Type B pancreatic cell (in vitro differentiated cells): ENCODE results near the gene SPP2. TPM values are rescaled to one million over a fixed set of nuclear protein-coding genes. Genes with fewer than 3 reads are reported as not detected.

Source experiments
- DNase-seq: peaks from one replicate; pipeline ENCODE4 v3.0.0; 2021; ENCODE audit warnings: mixed read lengths; ENCODE audit not compliant: unreplicated experiment; ENCODE audit errors: extremely low spot score
- H3K27ac Mint-ChIP-seq: 2 replicates; pipeline ENCODE4 v1.8.0; 2021; ENCODE audit warnings: mild to moderate bottlenecking, mixed read lengths
- H3K27me3 Mint-ChIP-seq: 2 replicates; pipeline ENCODE4 v1.8.0; 2021; ENCODE audit warnings: mixed read lengths
- H3K36me3 Mint-ChIP-seq: 2 replicates; pipeline ENCODE4 v1.8.0; 2021; ENCODE audit warnings: mixed read lengths
- H3K4me1 Mint-ChIP-seq: one replicate; pipeline ENCODE4 v1.8.0; 2021; ENCODE audit warnings: mixed read lengths; ENCODE audit not compliant: unreplicated experiment
- H3K4me3 Mint-ChIP-seq: 2 replicates; pipeline ENCODE4 v1.8.0; 2021; ENCODE audit warnings: mild to moderate bottlenecking, mixed read lengths
- H3K9me3 Mint-ChIP-seq: 2 replicates; pipeline ENCODE4 v1.8.0; 2021; ENCODE audit warnings: mixed read lengths
- CTCF ChIP-seq: fragments of 200-600 bp; sonication (generic); conservative IDR thresholded peaks from 2 replicates; pipeline ENCODE4 v1.5.0; 2021; ENCODE audit warnings: antibody characterized with exemption, mild to moderate bottlenecking
- total RNA-seq: library from RNA; stranded (reverse); gene quantifications from 2 replicates; pipeline ENCODE4 v1.2.1, GENCODE V29; 2021; ENCODE audit warnings: low replicate concordance

SPP2 gene
- total RNA-seq, 1 donor from 2014 or later: not detected

DNA sequence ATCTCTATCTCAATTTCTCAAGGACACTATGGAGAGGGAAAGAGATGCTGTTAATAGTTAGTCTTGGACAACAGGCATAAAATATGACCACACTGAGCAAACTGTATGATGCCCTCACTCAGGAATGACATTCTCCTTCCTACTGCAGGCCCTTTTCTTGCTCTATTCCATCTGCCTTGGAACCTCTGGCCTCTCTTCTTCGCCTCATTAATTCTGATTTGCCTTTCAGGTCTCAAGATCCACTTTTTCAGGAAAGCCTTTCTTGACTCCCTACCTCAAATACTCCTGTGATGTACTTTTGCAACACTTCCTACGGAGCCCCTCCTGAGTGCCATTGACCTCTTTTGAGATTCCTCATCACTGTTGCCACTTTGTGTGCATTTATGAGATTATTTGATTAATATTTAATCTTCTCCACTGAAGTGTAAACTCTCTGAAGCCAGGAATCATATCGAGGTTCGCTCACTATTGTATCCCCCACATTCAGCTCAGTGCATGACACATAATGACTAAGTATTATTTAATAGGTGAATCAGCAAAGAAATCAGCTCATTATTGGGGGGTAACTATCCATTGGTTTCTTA, 21.3 kb upstream of the SPP2 start:
- no peak for DNase-seq
- Mint-ChIP-seq H3K4me3 (no peak overlapping the region), H3K27me3 (peaks cover 10% of the 10 kb centered on the region), H3K27ac (no peak overlapping the region), H3K9me3 (peaks cover 12% of the 10 kb centered on the region), H3K4me1 (peaks cover 26% of the 10 kb centered on the region), H3K36me3 (peaks cover 6% of the 10 kb centered on the region)
- no peak for TF ChIP-seq CTCF

DNA sequence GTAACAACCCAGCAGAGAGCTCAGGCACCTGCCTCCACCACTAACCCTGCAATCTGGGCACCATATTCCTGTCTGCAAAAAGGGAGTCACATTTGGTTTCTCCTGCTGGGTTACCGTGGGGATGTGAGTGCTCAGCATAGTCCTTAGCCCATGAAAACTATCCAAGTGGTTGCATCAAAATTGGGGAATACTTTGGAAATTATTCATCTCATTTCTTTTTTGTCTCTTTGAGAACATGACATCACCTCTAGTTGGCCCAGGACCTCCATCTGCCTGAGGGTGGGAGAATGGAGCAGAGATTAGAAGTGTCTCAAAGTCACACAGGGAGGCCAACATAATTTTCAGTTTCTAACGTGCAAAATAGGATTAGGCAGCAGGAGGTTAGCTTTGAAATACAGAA, 19.3 kb upstream of the SPP2 start:
- H3K27ac Mint-ChIP-seq: no peak overlapping the region
- H3K36me3 Mint-ChIP-seq: peaks cover 6% of the 10 kb centered on the region
- peaks cover 13% of the 10 kb centered on the region for H3K9me3 Mint-ChIP-seq
- DNase-seq: no peak
- H3K4me1 Mint-ChIP-seq: peaks cover 15% of the 10 kb centered on the region
- H3K4me3 Mint-ChIP-seq: no peak overlapping the region
- TF ChIP-seq CTCF: no peak
- H3K27me3 Mint-ChIP-seq: peaks cover 10% of the 10 kb centered on the region

DNA sequence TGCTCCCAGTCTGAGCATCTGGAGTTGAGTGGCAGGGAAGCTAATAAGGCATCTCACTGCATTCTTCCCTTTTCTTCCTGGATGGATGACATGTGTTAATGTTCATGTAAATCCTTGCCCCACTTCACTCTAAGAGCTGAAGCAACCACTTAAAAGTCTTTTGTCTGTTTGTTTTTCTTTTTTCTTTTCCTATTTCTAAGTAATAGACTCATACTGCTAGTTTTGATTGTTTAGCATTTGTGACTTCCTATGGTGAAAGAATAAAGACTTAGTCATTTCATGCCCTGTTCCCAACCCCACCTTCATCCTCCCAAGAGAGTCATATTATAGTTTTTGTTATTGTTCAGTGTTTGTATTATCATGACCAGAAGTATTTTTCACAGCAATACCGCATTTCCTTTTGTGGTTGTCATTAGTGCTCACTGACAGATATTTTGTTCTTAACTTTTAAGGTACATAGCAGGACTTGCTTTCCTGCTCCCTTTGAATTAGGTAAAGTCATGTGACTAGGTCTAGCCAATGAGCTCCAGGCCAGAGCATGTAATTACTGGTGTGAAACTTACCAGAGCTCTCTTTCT, 18.1 kb upstream of the SPP2 start:
- no peak for TF ChIP-seq CTCF
- no peak for DNase-seq
- H3K36me3 Mint-ChIP-seq: peaks cover 4% of the 10 kb centered on the region
- no peak overlapping the region for H3K4me3 Mint-ChIP-seq
- H3K4me1 Mint-ChIP-seq: peaks cover 5% of the 10 kb centered on the region
- H3K27ac Mint-ChIP-seq: no peak overlapping the region
- H3K9me3 Mint-ChIP-seq: peaks cover 20% of the 10 kb centered on the region
- H3K27me3 Mint-ChIP-seq: peaks cover 7% of the 10 kb centered on the region

GRCh38 chr2:234033174-234033573, 17.3 kb upstream of the SPP2 start:
- H3K4me3 Mint-ChIP-seq: no peak overlapping the region
- DNase-seq: no peak
- no peaks in the 10 kb centered on the region for H3K36me3 Mint-ChIP-seq
- no peaks in the 10 kb centered on the region for H3K4me1 Mint-ChIP-seq
- H3K27me3 Mint-ChIP-seq: peaks cover 3% of the 10 kb centered on the region
- H3K9me3 Mint-ChIP-seq: peaks cover 18% of the 10 kb centered on the region
- no peak for TF ChIP-seq CTCF
- no peak overlapping the region for H3K27ac Mint-ChIP-seq

DNA sequence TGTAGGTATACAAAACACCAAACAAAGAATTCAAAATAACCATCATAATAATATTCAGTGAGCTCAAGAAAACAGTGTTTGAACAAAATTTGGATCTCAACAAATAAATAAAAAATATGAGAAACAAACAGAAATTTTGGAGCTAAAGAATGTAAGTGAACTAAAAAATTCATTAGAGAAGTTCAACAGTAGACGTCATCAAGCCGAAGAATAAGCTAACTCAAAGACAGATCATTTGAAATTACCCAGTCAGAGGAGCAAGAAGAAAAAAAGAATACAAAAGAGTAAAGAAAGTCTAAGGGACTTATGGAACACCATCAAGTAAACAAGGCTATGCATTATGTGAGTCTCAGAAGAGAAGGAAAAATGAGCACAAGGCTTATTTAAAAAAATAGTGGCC, 16.6 kb upstream of the SPP2 start:
- H3K4me3 Mint-ChIP-seq: no peak overlapping the region
- no peak for TF ChIP-seq CTCF
- H3K36me3 Mint-ChIP-seq: no peaks in the 10 kb centered on the region
- H3K4me1 Mint-ChIP-seq: no peaks in the 10 kb centered on the region
- no peak overlapping the region for H3K27ac Mint-ChIP-seq
- no peak for DNase-seq
- peaks cover 3% of the 10 kb centered on the region for H3K27me3 Mint-ChIP-seq
- peaks cover 18% of the 10 kb centered on the region for H3K9me3 Mint-ChIP-seq
